Measurements from ENCODE around the gene FDXR. TPM values are rescaled to one million over a fixed set of nuclear protein-coding genes. Genes with fewer than 3 reads are reported as not detected.

FDXR gene
- total and polyA plus RNA-seq, 5 donors from 2014 or later: 5.4 to 15.7 (median 7.8) TPM

- H3K4me3 Mint-ChIP-seq: no peak overlapping the region
- Histone ChIP-seq H3K27ac (ENCODE audit: insufficient read depth, low read length, poor library complexity, severe bottlenecking) (no peak overlapping the region), H3K4me3 (ENCODE audit: low read depth, low read length) (no peak overlapping the region), H3K9me3 (ENCODE audit: control insufficient read depth in 2 of 2, low read length in 2 of 2) (no peaks in the 10 kb centered on the region), H3K36me3 (ENCODE audit: control insufficient read depth, insufficient read depth, low read length) (no peaks in the 10 kb centered on the region), H3K4me1 (ENCODE audit: control insufficient read depth, insufficient read depth, low read length, poor library complexity, severe bottlenecking) (peaks cover 12% of the 10 kb centered on the region), H3K27me3 (ENCODE audit: control insufficient read depth, insufficient read depth, low read length) (peaks cover 3% of the 10 kb centered on the region)
- no peak overlapping the region for H3K27ac Mint-ChIP-seq
- peaks cover 0 to 3% (median 0%) of the 10 kb centered on the region in 7 donors for H3K9me3 Mint-ChIP-seq
- DNase-seq: no peak
- H3K36me3 Mint-ChIP-seq: no peaks in the 10 kb centered on the region
- H3K27me3 Mint-ChIP-seq: peaks cover 38% of the 10 kb centered on the region
- ATAC-seq (ENCODE audit: low read depth in 2 of 2): no peak
- peaks cover 0 to 12% (median 3%) of the 10 kb centered on the region in 4 donors for H3K4me1 Mint-ChIP-seq
Observed at GRCh38 chr17:74850310-74850709, 22.5 kb downstream of the FDXR start.

GRCh38 chr17:74848656-74849399, 24.0 kb downstream of the FDXR start:
- Histone ChIP-seq H3K4me1 (ENCODE audit: control insufficient read depth, insufficient read depth, low read length, poor library complexity, severe bottlenecking) (peaks cover 12% of the 10 kb centered on the region), H3K4me3 (ENCODE audit: low read depth, low read length) (no peak overlapping the region), H3K27me3 (ENCODE audit: control insufficient read depth, insufficient read depth, low read length) (peaks cover 2% of the 10 kb centered on the region), H3K9me3 (ENCODE audit: control insufficient read depth in 2 of 2, low read length in 2 of 2) (no peaks in the 10 kb centered on the region), H3K36me3 (ENCODE audit: control insufficient read depth, insufficient read depth, low read length) (no peaks in the 10 kb centered on the region), H3K27ac (ENCODE audit: insufficient read depth, low read length, poor library complexity, severe bottlenecking) (no peak overlapping the region)
- H3K4me3 Mint-ChIP-seq: no peak overlapping the region
- peaks cover 0 to 10% (median 3%) of the 10 kb centered on the region in 4 donors for H3K4me1 Mint-ChIP-seq
- no peaks in the 10 kb centered on the region for H3K36me3 Mint-ChIP-seq
- peaks cover 0 to 3% (median 0%) of the 10 kb centered on the region in 7 donors for H3K9me3 Mint-ChIP-seq
- H3K27me3 Mint-ChIP-seq: peaks cover 32% of the 10 kb centered on the region
- no peak for DNase-seq
- ATAC-seq (ENCODE audit: low read depth in 2 of 2): no peak
- peak overlapping the region in 1 of 3 donors; percentile 39 for H3K27ac Mint-ChIP-seq

GRCh38 chr17:74846621-74847020, 26.2 kb downstream of the FDXR start:
- Histone ChIP-seq H3K36me3 (ENCODE audit: control insufficient read depth, insufficient read depth, low read length) (no peaks in the 10 kb centered on the region), H3K4me3 (ENCODE audit: low read depth, low read length) (no peak overlapping the region), H3K27ac (ENCODE audit: insufficient read depth, low read length, poor library complexity, severe bottlenecking) (no peak overlapping the region), H3K27me3 (ENCODE audit: control insufficient read depth, insufficient read depth, low read length) (no peaks in the 10 kb centered on the region), H3K9me3 (ENCODE audit: control insufficient read depth in 2 of 2, low read length in 2 of 2) (no peaks in the 10 kb centered on the region), H3K4me1 (ENCODE audit: control insufficient read depth, insufficient read depth, low read length, poor library complexity, severe bottlenecking) (no peaks in the 10 kb centered on the region)
- Mint-ChIP-seq H3K4me3 (no peak overlapping the region), H3K27ac (peak overlapping the region in 1 of 3 donors; percentile 76), H3K27me3 (peaks cover 24% of the 10 kb centered on the region), H3K9me3 (peaks cover 0 to 4% (median 0%) of the 10 kb centered on the region in 7 donors), H3K36me3 (peaks cover 3% of the 10 kb centered on the region), H3K4me1 (peaks cover 0 to 11% (median 0%) of the 10 kb centered on the region in 4 donors)
- DNase-seq (no peak), ATAC-seq (ENCODE audit: low read depth in 2 of 2) (no peak)

GRCh38 chr17:74843352-74843627, 29.5 kb downstream of the FDXR start:
- Mint-ChIP-seq H3K4me3 (peak overlapping the region in 1 of 4 donors; percentile 46), H3K27ac (no peak overlapping the region), H3K27me3 (peaks cover 27% of the 10 kb centered on the region), H3K4me1 (peaks cover 5 to 18% (median 7%) of the 10 kb centered on the region in 4 donors), H3K36me3 (peaks cover 11% of the 10 kb centered on the region), H3K9me3 (peaks cover 0 to 2% (median 0%) of the 10 kb centered on the region in 7 donors)
- Histone ChIP-seq H3K27ac (ENCODE audit: insufficient read depth, low read length, poor library complexity, severe bottlenecking) (no peak overlapping the region), H3K4me3 (ENCODE audit: low read depth, low read length) (no peak overlapping the region), H3K4me1 (ENCODE audit: control insufficient read depth, insufficient read depth, low read length, poor library complexity, severe bottlenecking) (no peaks in the 10 kb centered on the region), H3K27me3 (ENCODE audit: control insufficient read depth, insufficient read depth, low read length) (no peaks in the 10 kb centered on the region), H3K9me3 (ENCODE audit: control insufficient read depth in 2 of 2, low read length in 2 of 2) (no peaks in the 10 kb centered on the region), H3K36me3 (ENCODE audit: control insufficient read depth, insufficient read depth, low read length) (no peaks in the 10 kb centered on the region)
- DNase-seq (no peak), ATAC-seq (ENCODE audit: low read depth in 2 of 2) (no peak)

- Mint-ChIP-seq H3K4me1 (peaks cover 5 to 18% (median 7%) of the 10 kb centered on the region in 4 donors), H3K27ac (no peak overlapping the region), H3K27me3 (peaks cover 27% of the 10 kb centered on the region), H3K36me3 (peaks cover 16% of the 10 kb centered on the region), H3K9me3 (peaks cover 0 to 2% (median 0%) of the 10 kb centered on the region in 7 donors), H3K4me3 (no peak overlapping the region)
- DNase-seq (no peak), ATAC-seq (ENCODE audit: low read depth in 2 of 2) (no peak)
- Histone ChIP-seq H3K9me3 (ENCODE audit: control insufficient read depth in 2 of 2, low read length in 2 of 2) (no peaks in the 10 kb centered on the region), H3K27me3 (ENCODE audit: control insufficient read depth, insufficient read depth, low read length) (no peaks in the 10 kb centered on the region), H3K4me3 (ENCODE audit: low read depth, low read length) (no peak overlapping the region), H3K27ac (ENCODE audit: insufficient read depth, low read length, poor library complexity, severe bottlenecking) (no peak overlapping the region), H3K4me1 (ENCODE audit: control insufficient read depth, insufficient read depth, low read length, poor library complexity, severe bottlenecking) (no peaks in the 10 kb centered on the region), H3K36me3 (ENCODE audit: control insufficient read depth, insufficient read depth, low read length) (no peaks in the 10 kb centered on the region)
Observed at GRCh38 chr17:74842599-74843351, 30.0 kb downstream of the FDXR start.

- DNase-seq (no peak), ATAC-seq (ENCODE audit: low read depth in 2 of 2) (no peak)
- H3K27ac ChIP-seq (ENCODE audit: insufficient read depth, low read length, poor library complexity, severe bottlenecking): no peak overlapping the region
- no peaks in the 10 kb centered on the region for H3K27me3 ChIP-seq (ENCODE audit: control insufficient read depth, insufficient read depth, low read length)
- H3K4me1 ChIP-seq (ENCODE audit: control insufficient read depth, insufficient read depth, low read length, poor library complexity, severe bottlenecking): no peaks in the 10 kb centered on the region
- no peaks in the 10 kb centered on the region for H3K9me3 ChIP-seq (ENCODE audit: control insufficient read depth in 2 of 2, low read length in 2 of 2)
- no peak overlapping the region for H3K4me3 Mint-ChIP-seq
- H3K4me3 ChIP-seq (ENCODE audit: low read depth, low read length): no peak overlapping the region
- H3K27me3 Mint-ChIP-seq: peaks cover 27% of the 10 kb centered on the region
- peaks cover 16% of the 10 kb centered on the region for H3K36me3 Mint-ChIP-seq
- no peak overlapping the region for H3K27ac Mint-ChIP-seq
- H3K9me3 Mint-ChIP-seq: peaks cover 0 to 2% (median 0%) of the 10 kb centered on the region in 7 donors
- H3K36me3 ChIP-seq (ENCODE audit: control insufficient read depth, insufficient read depth, low read length): peaks cover 3% of the 10 kb centered on the region
- H3K4me1 Mint-ChIP-seq: peaks cover 5 to 18% (median 7%) of the 10 kb centered on the region in 4 donors
Observed at GRCh38 chr17:74842146-74842598, 30.6 kb downstream of the FDXR start.

GRCh38 chr17:74840989-74841666, 31.7 kb downstream of the FDXR start:
- DNase-seq (no peak), ATAC-seq (ENCODE audit: low read depth in 2 of 2) (no peak)
- H3K4me3 ChIP-seq (ENCODE audit: low read depth, low read length): no peak overlapping the region
- H3K27me3 ChIP-seq (ENCODE audit: control insufficient read depth, insufficient read depth, low read length): no peaks in the 10 kb centered on the region
- H3K27ac ChIP-seq (ENCODE audit: insufficient read depth, low read length, poor library complexity, severe bottlenecking): no peak overlapping the region
- Mint-ChIP-seq H3K27ac (no peak overlapping the region), H3K9me3 (peaks cover 0 to 2% (median 0%) of the 10 kb centered on the region in 7 donors), H3K4me3 (no peak overlapping the region), H3K27me3 (peaks cover 27% of the 10 kb centered on the region), H3K4me1 (peaks cover 5 to 18% (median 7%) of the 10 kb centered on the region in 4 donors), H3K36me3 (peaks cover 24% of the 10 kb centered on the region)
- no peaks in the 10 kb centered on the region for H3K9me3 ChIP-seq (ENCODE audit: control insufficient read depth in 2 of 2, low read length in 2 of 2)
- H3K36me3 ChIP-seq (ENCODE audit: control insufficient read depth, insufficient read depth, low read length): peaks cover 10% of the 10 kb centered on the region
- H3K4me1 ChIP-seq (ENCODE audit: control insufficient read depth, insufficient read depth, low read length, poor library complexity, severe bottlenecking): no peaks in the 10 kb centered on the region
